ENCODE data around the gene DOCK2. TPM values are rescaled to one million over a fixed set of nuclear protein-coding genes. Genes with fewer than 3 reads are reported as not detected.

Gene DOCK2
- total and polyA plus RNA-seq, 2 of the 8 experiments (the other 6 are each of a cell fraction or from before 2014, with no cell fraction given): 3.9 to 5.7 TPM

DNA sequence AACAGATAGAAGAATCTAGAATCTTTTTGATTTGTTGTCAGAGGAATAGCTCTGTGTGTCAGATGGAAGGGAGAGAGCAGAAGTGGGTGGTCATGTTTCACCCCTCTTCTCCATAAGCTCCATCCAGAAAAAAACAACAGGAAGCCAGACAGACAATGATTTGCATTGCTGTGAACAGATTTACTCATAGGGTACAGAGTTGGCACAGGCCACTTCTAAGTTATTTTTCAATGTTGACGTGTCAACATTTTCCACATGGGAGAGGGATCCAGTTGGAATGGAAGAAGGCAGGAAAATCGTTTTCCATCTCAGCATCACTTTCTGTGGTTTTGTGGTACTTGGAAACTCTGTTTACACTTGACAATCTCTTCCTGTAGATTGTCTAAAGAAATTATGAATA is 256.5 kb downstream of the DOCK2 start:
- H3K23ac ChIP-seq (ENCODE audit: insufficient read length): no peak overlapping the region
- 85% methylated on average over 2 of the region's 2 CpGs; no CpG with 5 or more reads in 1 of the 2 experiments for WGBS, 2 experiments (ENCODE audit: extremely low coverage in 1 of 2, insufficient coverage in 1 of 2, insufficient read length in 1 of 2, insufficient replicate concordance in 2 of 2, low coverage in 1 of 2, low lambda C conversion rate in 2 of 2, missing lambda C conversion rate in 1 of 2)
- H2BK120ac ChIP-seq (replicated peaks; ENCODE audit: low read depth, low read length): no peak overlapping the region
- no peaks in the 10 kb centered on the region for H3K79me2 ChIP-seq (ENCODE audit: control insufficient read depth in 1 of 2, insufficient read depth in 2 of 2, low read length in 2 of 2)
- no peak overlapping the region for H2BK15ac ChIP-seq (ENCODE audit: low read length)
- no peak overlapping the region for H4K8ac ChIP-seq (ENCODE audit: extremely low read depth, insufficient read depth, low read length)
- FAIRE-seq (no peak), DNase-seq (ENCODE audit: low read depth in 1 of 2, low spot score in 2 of 2) (no peak)
- POLR2A ChIA-PET (ENCODE audit: partially characterized antibody): no interaction called here
- H2AFZ ChIP-seq (ENCODE audit: low read length): no peak overlapping the region
- H3K79me1 ChIP-seq (ENCODE audit: low read depth, low read length): no peaks in the 10 kb centered on the region
- no peak overlapping the region for H3K56ac ChIP-seq (replicated peaks; ENCODE audit: insufficient read length, low read depth, low read length)
- H3K4ac ChIP-seq (replicated peaks; ENCODE audit: insufficient read length, low read depth, low read length): no peak overlapping the region
- CTCF ChIA-PET (ENCODE audit: partially characterized antibody): interaction anchor here (0.7 kb wide), 1 partner anchor 552 kb away, joined by 4 read pairs; no protein-coding TSS in a partner anchor
- no peaks in the 10 kb centered on the region for H3K36me3 ChIP-seq (ENCODE audit: control insufficient read depth in 2 of 4, insufficient read depth in 4 of 4, low read length in 3 of 4)
- H3K4me1 ChIP-seq (replicated peaks in 1 of 4; ENCODE audit: control insufficient read depth in 3 of 4, insufficient read depth in 4 of 4, low read length in 3 of 4): no peaks in the 10 kb centered on the region
- no peaks in the 10 kb centered on the region for H4K20me1 ChIP-seq (replicated peaks in 1 of 2; ENCODE audit: control insufficient read depth in 1 of 2, insufficient read depth in 2 of 2, low read length in 2 of 2)
- H2BK5ac ChIP-seq (ENCODE audit: low read depth, low read length): no peak overlapping the region
- H3K4me3 ChIP-seq (ENCODE audit: extremely low read depth in 1 of 4, insufficient read depth in 2 of 4, low read depth in 3 of 4, low read length in 4 of 4): no peak overlapping the region
- H3K9ac ChIP-seq (replicated peaks in 1 of 4; ENCODE audit: extremely low read depth in 1 of 4, low read depth in 3 of 4, low read length in 3 of 4): no peak overlapping the region
- H2BK20ac ChIP-seq (ENCODE audit: low read length): no peak overlapping the region
- no peaks in the 10 kb centered on the region for H3K23me2 ChIP-seq (ENCODE audit: low read depth, low read length)
- H2BK12ac ChIP-seq (ENCODE audit: low read depth, low read length): no peak overlapping the region
- no peak overlapping the region for H2AK5ac ChIP-seq (ENCODE audit: low read depth, low read length)
- H3K14ac ChIP-seq (ENCODE audit: insufficient read length): no peak overlapping the region
- H4K5ac ChIP-seq (ENCODE audit: insufficient read length, low read depth, low read length): no peak overlapping the region
- no peak overlapping the region for H4K91ac ChIP-seq (replicated peaks; ENCODE audit: insufficient read length, low read length)
- no peak overlapping the region for H3K27ac ChIP-seq (ENCODE audit: low read depth, low read length)
- no peaks in the 10 kb centered on the region for H3K27me3 ChIP-seq (replicated peaks in 1 of 4; ENCODE audit: control insufficient read depth in 3 of 4, extremely low read depth in 1 of 4, insufficient read depth in 3 of 4, low read length in 3 of 4)
- no peak overlapping the region for H3K4me2 ChIP-seq (ENCODE audit: insufficient read depth in 1 of 2, low read depth in 2 of 2, low read length in 2 of 2)
- no peaks in the 10 kb centered on the region for H3K9me3 ChIP-seq (ENCODE audit: insufficient read depth in 2 of 2, low read depth in 1 of 2, low read length in 1 of 2)
- no peak overlapping the region for H3K18ac ChIP-seq (ENCODE audit: extremely low read depth, low read length)
- no peak for TF ChIP-seq POU5F1 (IDR thresholded peaks at IDR 0.05; ENCODE audit: low read depth, low read length)
- TF ChIP-seq FOSL1 (IDR thresholded peaks at IDR 0.05; ENCODE audit: insufficient read depth, low read depth, low read length): no peak
- TF ChIP-seq HDAC6 (IDR thresholded peaks at IDR 0.05; ENCODE audit: low read depth, low read length): no peak
- TF ChIP-seq JUND (IDR thresholded peaks at IDR 0.05; ENCODE audit: low read length): no peak
- no peak for TF ChIP-seq E2F6 (IDR thresholded peaks at IDR 0.05)
- TF ChIP-seq, protein P1, sequence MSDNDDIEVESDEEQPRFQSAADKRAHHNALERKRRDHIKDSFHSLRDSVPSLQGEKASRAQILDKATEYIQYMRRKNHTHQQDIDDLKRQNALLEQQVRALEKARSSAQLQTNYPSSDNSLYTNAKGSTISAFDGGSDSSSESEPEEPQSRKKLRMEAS (IDR thresholded peaks at IDR 0.05): no peak
- no peak for TF ChIP-seq KDM1A (IDR thresholded peaks at IDR 0.05; ENCODE audit: borderline replicate concordance, low read length)
- TF ChIP-seq, protein P2, sequence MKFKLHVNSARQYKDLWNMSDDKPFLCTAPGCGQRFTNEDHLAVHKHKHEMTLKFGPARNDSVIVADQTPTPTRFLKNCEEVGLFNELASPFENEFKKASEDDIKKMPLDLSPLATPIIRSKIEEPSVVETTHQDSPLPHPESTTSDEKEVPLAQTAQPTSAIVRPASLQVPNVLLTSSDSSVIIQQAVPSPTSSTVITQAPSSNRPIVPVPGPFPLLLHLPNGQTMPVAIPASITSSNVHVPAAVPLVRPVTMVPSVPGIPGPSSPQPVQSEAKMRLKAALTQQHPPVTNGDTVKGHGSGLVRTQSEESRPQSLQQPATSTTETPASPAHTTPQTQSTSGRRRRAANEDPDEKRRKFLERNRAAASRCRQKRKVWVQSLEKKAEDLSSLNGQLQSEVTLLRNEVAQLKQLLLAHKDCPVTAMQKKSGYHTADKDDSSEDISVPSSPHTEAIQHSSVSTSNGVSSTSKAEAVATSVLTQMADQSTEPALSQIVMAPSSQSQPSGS (IDR thresholded peaks at IDR 0.05; ENCODE audit: low read length): no peak
- TF ChIP-seq CREB1 (IDR thresholded peaks at IDR 0.05): no peak
- no peak for TF ChIP-seq TEAD4 (IDR thresholded peaks at IDR 0.05; ENCODE audit: low read depth, low read length)
- no peak for TF ChIP-seq POLR2A (IDR thresholded peaks at IDR 0.05; ENCODE audit: control extremely low read depth in 1 of 2, low read depth in 2 of 2, low read length in 2 of 2)
- no peak for TF ChIP-seq RFX5 (IDR thresholded peaks at IDR 0.05; ENCODE audit: borderline replicate concordance, low read depth, low read length)
